ENCODE measurements around the gene FAM72D.
"Not testable (repeated sequence)": the region's sequence is repeated elsewhere in the genome, so short reads cannot be mapped to it uniquely, and the experiment has no call there.

Gene FAM72D

GRCh38 chr1:145140549-145140948, 44.8 kb downstream of the FAM72D start:
- H3K27ac ChIP-seq; DNase-seq (ENCODE audit: low read depth, low spot score): not testable (repeated sequence)

- not testable (repeated sequence) for DNase-seq (ENCODE audit: low read depth, low spot score)
Measured at GRCh38 chr1:145144264-145144913, 48.6 kb downstream of the FAM72D start.

DNA sequence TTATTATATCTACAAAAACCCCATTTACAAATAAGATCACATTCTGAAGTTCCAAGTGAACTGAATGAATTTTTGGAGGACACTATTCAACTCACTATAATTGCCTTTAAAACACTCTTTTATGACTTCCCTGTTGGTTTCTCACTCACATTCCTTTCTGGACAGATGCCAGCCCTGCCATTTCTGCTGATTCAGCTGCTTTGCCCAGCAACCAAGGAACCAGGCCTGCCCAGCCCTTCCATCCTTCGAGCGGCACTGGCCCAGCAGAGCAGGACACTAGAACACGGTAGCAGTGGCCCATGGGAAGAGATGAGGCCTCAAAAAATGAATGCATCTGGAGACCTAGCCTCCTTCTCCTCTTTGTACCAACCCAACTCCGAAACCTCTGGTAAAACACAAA, 50.5 kb downstream of the FAM72D start:
- not testable (repeated sequence) for H3K27ac ChIP-seq

More at GRCh38 chr1:145144264-145144913, 48.6 kb downstream of the FAM72D start:
- H3K27ac ChIP-seq, result not testable (repeated sequence)

GRCh38 chr1:145147172-145147571, 51.4 kb downstream of the FAM72D start:
- DNase-seq (ENCODE audit: low read depth, low spot score); H3K27ac ChIP-seq: not testable (repeated sequence)

More for the DNA sequence above, 50.5 kb downstream of the FAM72D start:
- not testable (repeated sequence) for DNase-seq (ENCODE audit: low read depth, low spot score)

GRCh38 chr1:145155421-145155820, 59.6 kb downstream of the FAM72D start:
- H3K27ac ChIP-seq; DNase-seq (ENCODE audit: low read depth, low spot score): not testable (repeated sequence)

GRCh38 chr1:145155873-145156272, 60.1 kb downstream of the FAM72D start:
- not testable (repeated sequence) for H3K27ac ChIP-seq; DNase-seq (ENCODE audit: low read depth, low spot score)

DNA sequence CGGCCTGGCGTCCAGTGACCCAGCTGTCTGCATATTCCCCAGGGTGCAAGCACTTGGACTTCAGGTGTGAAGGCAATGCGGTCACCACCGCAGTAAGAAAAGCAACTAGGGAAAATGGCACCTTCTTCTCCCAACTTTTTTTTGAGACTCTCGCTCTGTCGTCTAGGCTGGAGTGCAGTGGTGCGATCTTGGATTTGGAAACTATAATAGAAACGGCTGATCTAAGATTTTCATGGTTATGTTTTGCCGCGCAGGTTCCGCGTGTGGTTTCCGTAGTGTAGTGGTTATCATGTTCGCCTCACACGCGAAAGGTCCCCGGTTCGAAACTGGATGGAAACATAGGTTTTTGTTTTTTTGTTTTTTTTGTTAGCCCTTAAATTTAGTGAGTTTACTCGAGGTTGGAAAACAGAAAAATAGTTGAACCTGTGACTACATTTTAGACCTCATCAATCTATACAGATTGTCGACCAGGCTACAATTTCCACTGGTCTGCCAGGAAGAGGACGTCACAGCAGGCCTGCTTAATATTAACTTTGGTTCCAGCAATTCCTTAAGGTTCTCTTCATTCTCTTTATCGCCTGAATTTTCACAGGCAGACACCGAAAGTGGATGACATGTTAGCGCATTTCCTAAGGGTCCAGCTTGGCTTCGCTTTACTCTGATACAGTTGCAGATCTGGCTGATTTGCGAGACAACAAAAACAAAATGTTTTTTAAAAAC, 61.3 kb downstream of the FAM72D start:
- DNase-seq (ENCODE audit: low read depth, low spot score); H3K27ac ChIP-seq: not testable (repeated sequence)

GRCh38 chr1:145157715-145158114, 61.9 kb downstream of the FAM72D start:
- DNase-seq (ENCODE audit: low read depth, low spot score); H3K27ac ChIP-seq: not testable (repeated sequence)

DNA sequence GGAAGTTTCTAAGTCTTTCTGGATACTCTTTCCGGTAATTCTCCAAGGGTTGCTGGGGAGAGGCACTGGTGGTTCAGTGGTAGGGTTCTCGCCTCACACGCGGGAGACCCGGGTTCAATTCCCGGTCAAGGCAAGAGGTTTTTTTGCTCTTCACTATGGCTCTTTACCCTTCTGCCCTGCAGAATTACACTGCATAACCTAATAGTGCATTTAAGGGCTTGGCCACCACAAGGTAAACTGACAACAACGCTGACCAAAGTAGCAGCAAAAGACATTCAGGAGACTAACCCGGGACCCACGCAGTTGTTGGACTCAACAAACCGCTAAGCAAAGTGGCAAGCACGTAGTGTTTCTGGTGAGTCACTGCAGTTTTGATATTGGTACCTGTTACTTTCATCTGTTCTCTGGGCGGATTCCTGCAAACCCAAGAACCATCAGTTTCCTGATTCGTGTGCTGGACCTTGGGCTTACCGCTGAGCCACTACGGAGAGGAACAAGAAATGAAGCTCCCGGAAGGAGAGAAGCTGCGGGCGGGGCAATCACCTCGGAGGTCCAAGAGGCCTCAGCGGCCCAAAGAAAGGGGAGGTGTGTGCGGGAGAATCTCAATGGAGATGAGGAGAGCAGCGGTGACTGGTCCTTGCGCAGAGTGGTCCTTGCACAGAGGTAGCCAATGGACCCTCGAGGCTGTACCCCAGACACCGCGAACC, 65.4 kb downstream of the FAM72D start:
- not testable (repeated sequence) for DNase-seq (ENCODE audit: low read depth, low spot score); H3K27ac ChIP-seq
